ENCODE data around the gene WWC1.

DNA sequence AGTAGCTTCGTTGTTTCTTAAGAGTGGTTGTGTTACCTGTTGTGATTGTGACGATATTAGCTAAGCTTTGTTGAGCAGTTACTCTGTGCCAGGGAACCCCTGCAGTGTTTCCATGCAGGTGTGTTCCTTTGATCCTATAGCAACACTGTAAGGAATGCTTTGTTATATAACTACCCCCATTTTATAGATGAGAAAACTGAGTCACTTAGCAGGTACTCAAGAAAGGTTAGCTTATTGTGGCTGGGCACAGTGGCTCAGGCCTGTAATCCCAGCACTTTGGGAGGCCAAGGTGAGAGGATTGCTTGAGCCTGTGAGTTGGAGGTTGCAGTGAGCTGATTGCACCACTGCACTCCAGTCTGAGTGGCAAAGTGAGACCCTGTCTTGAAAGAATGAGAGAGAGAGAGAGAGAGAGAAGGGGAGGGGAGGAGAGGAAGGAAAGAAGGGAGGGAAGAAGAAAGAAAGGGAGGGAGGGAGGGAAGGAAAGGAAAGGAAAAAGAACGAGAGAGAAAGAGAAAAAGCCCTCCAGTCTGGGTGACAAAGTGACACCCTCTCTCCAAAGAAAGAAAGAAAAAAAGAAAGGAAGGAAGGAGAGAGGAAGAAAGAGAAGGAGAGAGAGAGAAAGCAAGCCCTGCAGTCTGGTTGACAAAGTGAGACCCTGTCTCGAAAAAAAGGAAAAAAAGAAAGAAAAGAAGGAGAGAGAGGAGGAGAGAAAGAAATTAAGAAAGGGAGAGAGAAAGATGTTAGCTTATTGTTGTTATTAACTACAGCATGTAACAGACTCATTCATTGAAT lies 109.2 kb downstream of the WWC1 start:
- TF ChIP-seq, protein P1, sequence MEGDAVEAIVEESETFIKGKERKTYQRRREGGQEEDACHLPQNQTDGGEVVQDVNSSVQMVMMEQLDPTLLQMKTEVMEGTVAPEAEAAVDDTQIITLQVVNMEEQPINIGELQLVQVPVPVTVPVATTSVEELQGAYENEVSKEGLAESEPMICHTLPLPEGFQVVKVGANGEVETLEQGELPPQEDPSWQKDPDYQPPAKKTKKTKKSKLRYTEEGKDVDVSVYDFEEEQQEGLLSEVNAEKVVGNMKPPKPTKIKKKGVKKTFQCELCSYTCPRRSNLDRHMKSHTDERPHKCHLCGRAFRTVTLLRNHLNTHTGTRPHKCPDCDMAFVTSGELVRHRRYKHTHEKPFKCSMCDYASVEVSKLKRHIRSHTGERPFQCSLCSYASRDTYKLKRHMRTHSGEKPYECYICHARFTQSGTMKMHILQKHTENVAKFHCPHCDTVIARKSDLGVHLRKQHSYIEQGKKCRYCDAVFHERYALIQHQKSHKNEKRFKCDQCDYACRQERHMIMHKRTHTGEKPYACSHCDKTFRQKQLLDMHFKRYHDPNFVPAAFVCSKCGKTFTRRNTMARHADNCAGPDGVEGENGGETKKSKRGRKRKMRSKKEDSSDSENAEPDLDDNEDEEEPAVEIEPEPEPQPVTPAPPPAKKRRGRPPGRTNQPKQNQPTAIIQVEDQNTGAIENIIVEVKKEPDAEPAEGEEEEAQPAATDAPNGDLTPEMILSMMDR (IDR thresholded peaks at IDR 0.05) = no peak
- no peak for TF ChIP-seq POLR2A (IDR thresholded peaks at IDR 0.05)

Data from body of pancreas (tissue), 4 donors.